GM21447 (cell line): Measurements from ENCODE around the gene LCK.
"Not testable (repeated sequence)": the region's sequence is repeated elsewhere in the genome, so short reads cannot be mapped to it uniquely, and the experiment has no call there.

Experiments used
- ATAC-seq: cut with Tn5 transposase; IDR thresholded peaks from one replicate; pipeline ENCODE4 v1.9.1; 2021; ENCODE audit not compliant: unreplicated experiment

The LCK gene

GRCh38 chr1:32273391-32274208 lies 22.5 kb downstream of the LCK start:
- no peak for ATAC-seq

GRCh38 chr1:32274646-32275340 lies 23.7 kb downstream of the LCK start:
- ATAC-seq = no peak

GRCh38 chr1:32275424-32275823 lies 24.4 kb downstream of the LCK start:
- no peak for ATAC-seq

GRCh38 chr1:32276032-32276782 lies 25.1 kb downstream of the LCK start:
- ATAC-seq = no peak

GRCh38 chr1:32284777-32285176 lies 33.7 kb downstream of the LCK start:
- ATAC-seq = not testable (repeated sequence)

GRCh38 chr1:32285658-32286057 lies 34.6 kb downstream of the LCK start:
- ATAC-seq = no peak

- no peak for ATAC-seq
These were observed 35.7 kb downstream of the LCK start for GRCh38 chr1:32286763-32287162.

GRCh38 chr1:32289256-32289655 lies 38.2 kb downstream of the LCK start:
- no peak for ATAC-seq

GRCh38 chr1:32291145-32291707 lies 40.2 kb downstream of the LCK start:
- ATAC-seq = no peak

- ATAC-seq = peak; percentile 87
These were observed 40.9 kb downstream of the LCK start, which contains the start of gene HDAC1 for GRCh38 chr1:32291708-32292538. HDAC1 (plus strand) TSS chr1:32292083; CDS start chr1:32292170, 87 bp downstream.

GRCh38 chr1:32298211-32298610 lies 47.1 kb downstream of the LCK start:
- ATAC-seq = not testable (repeated sequence)

- no peak for ATAC-seq
These were observed 48.3 kb downstream of the LCK start for GRCh38 chr1:32299327-32299726.

- ATAC-seq = no peak
These were observed 52.3 kb downstream of the LCK start for GRCh38 chr1:32303358-32303757.

GRCh38 chr1:32303997-32304622 lies 53.0 kb downstream of the LCK start:
- ATAC-seq = no peak

- ATAC-seq = no peak
These were observed 54.2 kb downstream of the LCK start for GRCh38 chr1:32305310-32305709.

- ATAC-seq = no peak
These were observed 56.3 kb downstream of the LCK start for GRCh38 chr1:32307324-32307723.

- no peak for ATAC-seq
These were observed 58.9 kb downstream of the LCK start for GRCh38 chr1:32309960-32310359.

- no peak for ATAC-seq
These were observed 60.8 kb downstream of the LCK start for GRCh38 chr1:32311709-32312393.

GRCh38 chr1:32316903-32317277 lies 65.8 kb downstream of the LCK start:
- no peak for ATAC-seq
